Peyer's patch (tissue), 4 donors: Measurements from ENCODE around the gene PLS1. TPM values are rescaled to one million over a fixed set of nuclear protein-coding genes. Genes with fewer than 3 reads are reported as not detected.

Source experiments
- DNase-seq, 3 donors: peaks; one replicate each; pipeline ENCODE4 v3.0.0-alpha.2; 2017 to 2019
- H3K27ac ChIP-seq, 4 donors: fragments of 200-600 bp; sonication (generic); one replicate each; pipeline ENCODE4 v1.5.1; 2016 to 2019
- H3K27me3 ChIP-seq, 2 donors: fragments of 200-600 bp; sonication (generic); one replicate each; pipeline ENCODE4 v1.5.1; 2019
- H3K36me3 ChIP-seq, 3 donors: fragments of 200-600 bp; sonication (generic); one replicate each; pipeline ENCODE4 v1.5.1; 2016 to 2019
- H3K4me1 ChIP-seq, 4 donors: fragments of 200-600 bp; sonication (generic); one replicate each; pipeline ENCODE4 v1.5.1; 2016 to 2019
- H3K4me3 ChIP-seq, 4 donors: fragments of 200-600 bp; sonication (generic); 1 replicate in 3 of 4; 2 replicates in 1 of 4; pipeline ENCODE4 v1.5.1; 2016 to 2019; ENCODE audit warnings: mild to moderate bottlenecking in 1 of 4
- H3K9me3 ChIP-seq, 4 donors: fragments of 200-600 bp; sonication (generic); one replicate each; pipeline ENCODE4 v1.5.1; 2016 to 2019; ENCODE audit warnings: mild to moderate bottlenecking in 1 of 4
- POLR2A ChIP-seq, 2 donors: fragments of 450-650 bp; IDR thresholded peaks; one replicate each; pipeline ENCODE4 v1.5.1; 2017; ENCODE audit warnings: antibody characterized with exemption in 2 of 2, mild to moderate bottlenecking in 2 of 2, moderate library complexity in 2 of 2
- total RNA-seq, 4 donors: library from RNA; depleted of rRNA; stranded (reverse); fragments of >200 nt; gene quantifications; one replicate each; pipeline ENCODE4 v1.1.0, GENCODE V29; 2016
- TF ChIP-seq, protein P1 (sequence below), 6 experiments: fragments of 450-650 bp in 4 of 6; fragments of 200-600 bp in 2 of 6; sonication (generic) in 1 of 6; IDR thresholded peaks; one replicate each; pipeline ENCODE4 v1.5.1; 2017 to 2019; ENCODE audit warnings: antibody characterized with exemption in 6 of 6, mild to moderate bottlenecking in 3 of 6, moderate library complexity in 1 of 6

The PLS1 gene
- total RNA-seq, 4 donors from 2014 or later, result 48.7 to 661 (median 328) TPM

DNA sequence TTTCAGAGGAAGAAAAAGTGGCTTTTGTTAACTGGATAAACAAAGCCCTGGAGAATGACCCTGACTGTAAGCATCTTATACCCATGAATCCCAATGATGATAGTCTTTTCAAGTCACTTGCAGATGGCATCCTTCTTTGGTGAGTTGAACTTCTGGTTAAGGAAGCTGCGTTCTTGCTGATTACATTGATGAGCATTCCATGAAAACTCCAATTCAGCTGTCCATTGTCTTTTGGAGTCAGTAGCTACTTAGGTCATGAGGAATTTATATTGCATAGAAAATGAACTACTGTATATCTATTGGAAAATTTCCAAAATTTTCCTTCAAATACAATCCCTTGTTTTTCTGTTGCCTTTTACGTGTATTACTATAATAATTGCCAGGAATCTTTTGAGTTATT lies 80.0 kb downstream of the PLS1 start:
- TF ChIP-seq POLR2A (IDR thresholded peaks at IDR 0.05), result no peak
- TF ChIP-seq, protein P1, sequence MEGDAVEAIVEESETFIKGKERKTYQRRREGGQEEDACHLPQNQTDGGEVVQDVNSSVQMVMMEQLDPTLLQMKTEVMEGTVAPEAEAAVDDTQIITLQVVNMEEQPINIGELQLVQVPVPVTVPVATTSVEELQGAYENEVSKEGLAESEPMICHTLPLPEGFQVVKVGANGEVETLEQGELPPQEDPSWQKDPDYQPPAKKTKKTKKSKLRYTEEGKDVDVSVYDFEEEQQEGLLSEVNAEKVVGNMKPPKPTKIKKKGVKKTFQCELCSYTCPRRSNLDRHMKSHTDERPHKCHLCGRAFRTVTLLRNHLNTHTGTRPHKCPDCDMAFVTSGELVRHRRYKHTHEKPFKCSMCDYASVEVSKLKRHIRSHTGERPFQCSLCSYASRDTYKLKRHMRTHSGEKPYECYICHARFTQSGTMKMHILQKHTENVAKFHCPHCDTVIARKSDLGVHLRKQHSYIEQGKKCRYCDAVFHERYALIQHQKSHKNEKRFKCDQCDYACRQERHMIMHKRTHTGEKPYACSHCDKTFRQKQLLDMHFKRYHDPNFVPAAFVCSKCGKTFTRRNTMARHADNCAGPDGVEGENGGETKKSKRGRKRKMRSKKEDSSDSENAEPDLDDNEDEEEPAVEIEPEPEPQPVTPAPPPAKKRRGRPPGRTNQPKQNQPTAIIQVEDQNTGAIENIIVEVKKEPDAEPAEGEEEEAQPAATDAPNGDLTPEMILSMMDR (IDR thresholded peaks at IDR 0.05), result no peak
- DNase-seq, result no peak
- H3K27ac ChIP-seq, result no peak overlapping the region
- H3K4me1 ChIP-seq, result no peaks in the 10 kb centered on the region
- no peaks in the 10 kb centered on the region for H3K27me3 ChIP-seq
- no peaks in the 10 kb centered on the region for H3K9me3 ChIP-seq
- no peak overlapping the region for H3K4me3 ChIP-seq
- peaks cover 0 to 23% (median 0%) of the 10 kb centered on the region in 3 donors for H3K36me3 ChIP-seq

- TF ChIP-seq, protein P1 (IDR thresholded peaks at IDR 0.05), result peak in 3 of 6 experiments; percentile 58 to 71 (median 60)
- no peak for TF ChIP-seq POLR2A (IDR thresholded peaks at IDR 0.05)
- Histone ChIP-seq H3K4me1 (no peaks in the 10 kb centered on the region), H3K36me3 (peaks cover 0 to 30% (median 0%) of the 10 kb centered on the region in 3 donors), H3K27ac (no peak overlapping the region), H3K4me3 (no peak overlapping the region), H3K9me3 (no peaks in the 10 kb centered on the region), H3K27me3 (no peaks in the 10 kb centered on the region)
- DNase-seq, result no peak
Observed at GRCh38 chr3:142680710-142681109, 84.5 kb downstream of the PLS1 start.

DNA sequence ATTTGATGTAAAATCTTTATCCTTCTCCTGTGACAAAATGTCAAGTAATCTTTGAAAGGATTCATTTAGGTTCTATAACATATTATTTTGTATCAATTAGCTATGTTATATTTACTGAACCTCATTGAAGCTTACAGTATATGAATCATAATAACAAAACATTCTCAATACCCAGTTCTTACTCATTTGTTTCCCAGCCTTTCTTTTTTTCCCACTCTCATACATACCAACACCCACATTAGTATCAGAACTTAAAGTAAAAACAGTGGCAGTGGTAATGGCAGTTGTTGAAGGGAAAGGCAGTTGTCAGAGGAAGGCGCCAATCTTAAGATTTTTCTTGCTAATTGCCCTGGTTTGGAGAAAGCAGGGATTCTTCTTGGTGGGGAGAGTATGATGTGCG lies 94.4 kb downstream of the PLS1 start:
- H3K4me1 ChIP-seq, result no peaks in the 10 kb centered on the region
- TF ChIP-seq, protein P1 (IDR thresholded peaks at IDR 0.05), result no peak
- TF ChIP-seq POLR2A (IDR thresholded peaks at IDR 0.05), result no peak
- H3K36me3 ChIP-seq, result peaks cover 0 to 53% (median 0%) of the 10 kb centered on the region in 3 donors

GRCh38 chr3:142691527-142691926 lies 95.3 kb downstream of the PLS1 start:
- Histone ChIP-seq H3K27me3 (no peaks in the 10 kb centered on the region), H3K27ac (no peak overlapping the region), H3K4me3 (no peak overlapping the region), H3K4me1 (no peaks in the 10 kb centered on the region), H3K9me3 (no peaks in the 10 kb centered on the region), H3K36me3 (peaks cover 0 to 53% (median 0%) of the 10 kb centered on the region in 3 donors)
- no peak for DNase-seq
- TF ChIP-seq, protein P1 (IDR thresholded peaks at IDR 0.05), result no peak
- no peak for TF ChIP-seq POLR2A (IDR thresholded peaks at IDR 0.05)

More for the DNA sequence above, 94.4 kb downstream of the PLS1 start:
- Histone ChIP-seq H3K9me3 (no peaks in the 10 kb centered on the region), H3K4me3 (no peak overlapping the region), H3K27me3 (no peaks in the 10 kb centered on the region), H3K27ac (no peak overlapping the region)
- no peak for DNase-seq

DNA sequence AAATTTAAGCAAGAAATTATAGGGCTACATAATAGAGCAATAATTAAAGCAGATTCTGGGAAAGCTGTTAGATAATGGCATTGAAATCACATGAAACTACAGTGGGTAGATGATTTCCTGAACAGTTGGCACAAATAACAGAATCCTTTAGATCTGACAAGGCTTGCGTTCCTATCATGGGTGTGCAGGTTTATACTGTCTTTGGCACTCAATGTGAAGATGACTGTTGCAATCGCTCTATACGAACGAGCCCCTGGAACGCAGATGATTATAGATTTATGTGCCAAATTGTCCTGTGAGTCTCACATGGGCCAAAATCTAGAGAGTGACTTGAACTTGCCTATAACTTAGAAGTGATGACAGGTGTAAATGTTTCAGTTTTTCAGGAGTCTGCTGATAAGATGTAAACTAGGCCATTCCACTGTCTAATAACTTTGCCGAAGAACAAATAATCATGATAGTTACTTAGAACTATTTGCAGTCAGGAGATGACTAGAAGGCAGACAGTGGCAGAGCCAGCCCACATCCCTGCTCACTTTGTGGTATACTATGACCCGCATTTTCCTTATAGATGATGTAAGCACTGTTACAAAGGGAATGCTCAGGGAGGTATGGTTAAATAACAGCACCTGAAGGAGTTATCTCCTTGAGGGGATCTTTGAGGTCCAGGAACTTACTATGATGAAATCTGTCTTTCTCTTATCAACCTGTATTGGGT lies 97.1 kb downstream of the PLS1 start:
- no peak overlapping the region for H3K4me3 ChIP-seq
- no peak overlapping the region for H3K27ac ChIP-seq
- peaks cover 0 to 45% (median 0%) of the 10 kb centered on the region in 3 donors for H3K36me3 ChIP-seq
- no peaks in the 10 kb centered on the region for H3K9me3 ChIP-seq
- TF ChIP-seq, protein P1 (IDR thresholded peaks at IDR 0.05), result no peak
- TF ChIP-seq POLR2A (IDR thresholded peaks at IDR 0.05), result no peak
- no peaks in the 10 kb centered on the region for H3K4me1 ChIP-seq
- DNase-seq, result no peak
- H3K27me3 ChIP-seq, result no peaks in the 10 kb centered on the region
